Ishikawa (cell line): ENCODE data around the gene GNG12.

ENCODE experiments used
- CEBPB ChIP-seq: IDR thresholded peaks from 2 replicates; pipeline ENCODE4 v1.6.1; 2012
- EGR1 ChIP-seq: IDR thresholded peaks from 2 replicates; pipeline ENCODE4 v1.6.1; 2012
- EP300 ChIP-seq: IDR thresholded peaks from 2 replicates; pipeline ENCODE4 v1.6.1; 2012; ENCODE audit warnings: borderline replicate concordance
- MAX ChIP-seq: IDR thresholded peaks from 2 replicates; pipeline ENCODE4 v1.6.1; 2012
- REST ChIP-seq: IDR thresholded peaks from 2 replicates; pipeline ENCODE4 v1.6.1; 2012; ENCODE audit warnings: low read depth, mild to moderate bottlenecking
- TAF1 ChIP-seq: IDR thresholded peaks from 2 replicates; pipeline ENCODE4 v1.6.1; 2012; ENCODE audit warnings: low read depth, mild to moderate bottlenecking
- TCF12 ChIP-seq: IDR thresholded peaks from 2 replicates; pipeline ENCODE4 v1.6.1; 2012; ENCODE audit warnings: low read depth
- TEAD4 ChIP-seq: IDR thresholded peaks from 2 replicates; pipeline ENCODE4 v1.6.1; 2012

- TF ChIP-seq REST (no peak), EP300 (no peak), TEAD4 (no peak), EGR1 (no peak), CEBPB (no peak), TCF12 (no peak), MAX (no peak), TAF1 (no peak)
These were observed 63.5 kb downstream of the GNG12 start for GRCh38 chr1:67769633-67770256.
